ENCODE results near the gene RAPGEF4. TPM values are rescaled to one million over a fixed set of nuclear protein-coding genes. Genes with fewer than 3 reads are reported as not detected.
A peak's percentile ranks its signal among the peaks of the same experiment; 100 is the strongest.
"Not testable (repeated sequence)": the region's sequence is repeated elsewhere in the genome, so short reads cannot be mapped to it uniquely, and the experiment has no call there.

The RAPGEF4 gene
- polyA plus RNA-seq, 10 donors: 1.5 to 6.1 (median 3.4) TPM

DNA sequence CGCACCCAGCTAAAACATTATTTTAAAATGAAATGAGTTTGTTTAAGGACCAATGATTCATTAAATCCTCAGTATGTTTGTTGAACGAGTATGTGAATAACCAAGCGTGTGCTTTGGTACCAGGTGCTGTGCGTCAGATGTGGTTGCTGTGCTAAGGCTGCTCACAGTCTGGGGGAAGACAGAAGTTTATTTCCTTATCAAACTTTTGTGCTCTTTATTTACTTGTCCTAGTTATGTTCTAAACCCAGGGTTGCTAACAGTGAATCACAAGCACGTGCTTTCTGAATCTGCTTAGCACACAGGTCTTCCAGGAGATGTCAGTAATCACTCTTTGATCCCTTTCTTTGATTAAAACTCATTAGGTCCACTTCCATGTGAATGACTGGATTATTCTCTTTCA, 37.0 kb downstream of the RAPGEF4 start:
- no peak for DNase-seq

DNA sequence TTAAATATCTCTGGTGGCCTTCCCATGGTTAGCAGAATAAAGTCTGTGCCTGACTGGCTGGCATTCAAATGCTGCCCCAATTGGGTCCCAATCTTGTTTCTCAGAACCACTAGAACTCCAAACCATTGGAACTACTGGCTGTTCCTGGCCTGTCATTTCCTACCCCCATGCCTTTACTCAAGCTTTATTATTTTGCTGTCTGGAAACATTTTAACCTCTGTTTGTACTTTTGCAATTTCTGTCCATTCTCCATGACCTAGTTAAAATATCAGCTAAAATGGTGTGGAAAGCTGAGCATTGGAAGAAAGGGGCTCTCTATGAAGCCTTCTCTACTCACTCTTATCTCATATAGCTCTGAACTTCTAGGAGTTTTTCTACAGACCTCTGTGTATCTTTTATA, 38.7 kb downstream of the RAPGEF4 start:
- DNase-seq: no peak

DNA sequence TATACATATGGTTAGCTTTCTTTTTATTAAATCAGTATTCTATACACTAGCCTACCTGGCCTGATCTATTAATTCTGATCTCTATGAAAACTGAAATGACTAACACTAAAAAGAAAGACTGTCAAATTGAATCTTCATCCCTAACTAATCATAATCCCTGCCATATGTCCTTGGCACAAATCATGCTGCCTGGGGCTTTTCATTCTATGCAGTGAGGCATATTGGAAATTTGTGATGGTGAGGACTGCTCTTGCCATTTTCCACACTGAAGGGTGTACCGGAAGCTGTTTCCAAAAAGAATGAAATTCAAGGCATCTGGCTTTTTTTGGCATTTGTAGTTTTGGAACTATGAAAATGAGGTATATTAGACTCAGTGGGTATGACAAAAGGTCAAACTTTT, 39.7 kb downstream of the RAPGEF4 start:
- DNase-seq: no peak

DNA sequence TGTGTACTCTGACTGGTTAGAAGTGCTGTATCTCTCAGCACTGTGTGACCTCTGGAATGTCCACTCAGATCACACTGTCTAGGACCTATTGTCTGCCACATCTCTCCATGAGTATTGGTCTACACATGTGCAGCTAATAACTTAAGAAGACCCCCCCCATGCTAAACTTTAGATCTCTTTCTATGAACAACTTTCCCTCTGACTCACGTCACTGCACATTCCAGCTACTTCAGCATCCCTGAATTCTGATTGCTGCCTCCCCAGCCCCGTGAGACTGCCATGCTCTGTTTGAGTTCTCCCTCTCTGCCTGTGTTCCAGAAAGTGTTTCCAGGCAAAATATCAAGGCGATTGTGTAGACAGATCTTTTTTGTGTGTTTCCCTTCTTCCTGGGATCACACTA, 41.8 kb downstream of the RAPGEF4 start:
- no peak for DNase-seq

DNA sequence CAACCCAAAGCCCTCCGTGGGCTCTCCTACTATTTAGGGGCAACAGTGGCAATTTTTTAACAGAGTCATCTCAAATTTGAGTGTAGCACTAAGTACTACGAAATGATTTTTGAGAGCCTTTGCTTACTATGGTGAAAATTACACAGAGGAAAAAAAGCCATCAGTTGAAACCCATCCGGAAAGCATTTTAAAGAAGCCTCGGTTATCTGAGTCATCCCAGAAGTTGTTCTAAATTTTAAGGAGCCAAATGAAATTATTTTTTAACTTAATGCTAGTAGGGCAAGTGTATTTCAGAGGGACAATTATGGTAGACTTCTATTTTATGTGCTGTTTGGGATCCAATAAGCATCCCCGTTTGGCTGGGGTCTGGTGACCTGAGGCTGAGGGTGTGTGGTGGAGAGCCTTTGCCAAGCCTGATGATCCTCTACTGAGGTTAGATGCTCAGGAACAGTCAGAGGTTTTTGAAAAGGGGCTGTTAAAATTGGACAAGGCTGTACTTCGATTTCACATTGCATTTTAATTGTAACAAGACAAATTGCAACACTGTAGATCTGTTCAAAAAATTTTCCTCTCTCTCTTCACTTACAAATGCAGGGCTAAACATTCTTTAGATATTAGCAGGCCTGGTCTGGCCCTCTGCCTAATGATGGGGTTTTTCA, 47.0 kb downstream of the RAPGEF4 start:
- peak in 1 of 3 donors; percentile 9 for DNase-seq

DNA sequence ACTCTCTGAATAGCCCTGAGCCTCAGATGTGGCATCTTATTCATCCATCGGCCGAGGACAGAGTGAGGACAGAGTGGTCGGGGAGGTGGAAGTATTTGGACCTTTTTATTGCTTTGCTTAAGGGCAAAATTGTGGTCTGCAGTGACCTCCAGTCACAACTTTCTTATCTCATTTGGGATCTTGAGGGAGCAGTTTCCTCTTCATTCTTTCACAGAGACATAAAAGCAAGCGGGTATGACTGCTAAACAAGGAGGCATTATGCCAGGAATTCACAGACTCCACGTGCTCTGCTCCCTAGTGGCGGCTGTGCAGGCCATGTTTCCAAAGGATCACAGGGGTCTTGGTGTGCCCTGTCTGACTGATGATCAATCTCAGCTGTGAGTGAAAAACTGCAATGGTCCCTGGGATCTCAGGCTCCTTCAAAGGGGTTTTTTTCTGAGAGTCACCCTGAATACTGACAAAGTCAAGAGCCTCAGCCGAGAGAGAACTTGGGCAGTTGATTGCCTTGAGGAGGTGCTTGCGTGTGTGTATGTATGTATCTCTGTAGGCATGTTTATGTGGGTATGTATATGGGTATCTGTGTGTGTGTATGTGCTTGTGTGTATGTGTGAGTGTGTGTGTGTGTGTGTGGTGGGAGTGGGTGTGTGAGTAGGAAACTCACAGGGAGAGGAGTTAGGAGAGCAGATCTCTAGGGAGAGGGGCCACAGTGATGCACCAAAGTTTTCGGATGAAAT, 47.7 kb downstream of the RAPGEF4 start:
- DNase-seq: peak; percentile 3 to 91 (median 15)

DNA sequence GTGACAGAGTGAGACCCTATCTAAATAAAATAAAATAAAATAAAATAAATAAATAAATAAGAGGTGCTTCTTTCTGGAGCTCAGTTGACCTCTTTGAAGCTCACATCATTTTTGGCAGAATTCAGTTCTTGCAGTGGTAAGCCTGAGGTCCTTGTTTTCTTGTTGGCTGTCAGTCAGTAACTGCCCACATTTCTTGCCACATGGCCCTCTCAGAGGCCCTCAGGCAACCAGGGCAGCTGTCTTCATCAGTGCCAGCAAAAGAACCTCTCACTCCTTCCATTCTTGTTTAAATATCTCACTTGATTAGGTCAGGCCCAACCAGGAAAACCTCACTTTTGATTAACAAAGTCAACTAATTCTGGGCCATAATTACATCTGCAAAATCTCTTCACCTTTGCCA, 53.2 kb downstream of the RAPGEF4 start:
- no peak for DNase-seq

DNA sequence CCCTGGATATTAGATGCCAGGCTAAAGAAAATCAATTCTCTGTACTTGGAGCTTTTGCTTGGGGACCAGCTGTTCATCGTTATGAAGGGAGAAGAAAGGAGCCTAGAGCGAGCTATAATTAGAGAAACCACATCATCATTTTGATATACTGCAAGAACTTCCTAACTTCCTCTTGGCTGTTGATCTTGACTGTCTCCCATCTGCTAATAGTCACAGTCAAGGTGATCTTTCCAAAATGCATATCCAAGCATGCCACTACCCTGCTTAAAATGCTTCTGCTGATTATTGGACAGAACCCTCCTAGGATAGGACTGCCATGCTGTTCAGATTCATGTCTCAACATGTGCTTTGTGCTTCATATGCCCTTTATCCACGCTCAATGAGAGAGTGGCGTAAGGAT, 54.8 kb downstream of the RAPGEF4 start:
- no peak for DNase-seq

DNA sequence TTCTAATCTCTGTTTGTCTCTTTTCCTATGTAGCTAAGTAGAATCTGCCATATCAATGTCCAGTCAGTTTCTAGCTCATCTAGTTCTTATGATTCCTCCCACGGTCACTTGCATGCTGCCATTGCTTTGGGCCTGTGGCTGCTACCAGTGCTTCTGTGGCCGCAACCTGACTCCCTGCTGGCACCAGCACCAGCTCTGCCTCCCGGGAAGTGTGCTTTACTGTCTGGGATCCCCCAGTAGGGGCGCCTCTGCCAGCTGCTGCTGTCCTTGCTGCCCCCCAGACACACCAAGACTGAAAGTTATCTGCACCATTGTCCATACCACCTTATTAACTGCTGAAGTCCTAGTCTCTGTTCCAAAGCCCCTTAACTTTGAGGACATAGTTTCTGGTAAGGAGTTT, 56.3 kb downstream of the RAPGEF4 start:
- no peak for DNase-seq

DNA sequence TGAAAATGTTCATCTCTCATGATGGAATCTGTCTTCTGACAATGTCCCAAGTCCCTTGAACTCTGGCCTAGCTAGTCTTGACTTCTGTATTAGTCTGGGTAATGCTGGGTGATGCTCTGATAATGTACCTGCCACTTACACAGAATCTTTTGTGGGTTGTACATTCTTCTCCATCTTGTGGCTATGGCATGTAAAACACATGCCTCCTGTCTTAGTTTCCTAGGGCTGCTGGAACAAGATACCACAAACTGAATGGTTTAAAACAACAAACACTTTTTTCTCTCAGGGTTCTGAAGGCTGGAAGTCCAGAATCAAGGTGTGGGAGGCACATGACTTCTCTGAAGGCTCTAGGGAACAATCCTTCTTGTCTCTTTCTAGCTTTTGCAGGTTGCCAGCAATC, 57.1 kb downstream of the RAPGEF4 start:
- no peak for DNase-seq

DNA sequence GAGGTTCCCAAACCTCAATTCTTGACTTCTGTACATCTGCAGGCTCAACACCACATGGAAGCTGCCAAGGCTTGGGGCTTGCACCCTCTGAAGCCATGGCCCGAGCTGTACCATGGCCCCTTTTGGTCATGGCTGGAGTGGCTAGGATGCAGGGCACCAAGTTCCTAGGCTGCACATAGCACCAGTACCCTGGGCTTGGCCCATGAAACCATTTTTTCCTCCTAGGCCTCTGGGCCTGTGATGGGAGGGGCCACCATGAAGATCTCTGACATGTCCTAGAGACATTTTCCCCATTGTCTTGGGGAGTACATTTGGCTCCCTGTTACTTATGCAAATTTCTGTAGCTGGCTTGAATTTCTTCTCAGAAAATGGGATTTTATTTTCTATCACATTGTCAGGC, 67.7 kb downstream of the RAPGEF4 start:
- DNase-seq: not testable (repeated sequence)

DNA sequence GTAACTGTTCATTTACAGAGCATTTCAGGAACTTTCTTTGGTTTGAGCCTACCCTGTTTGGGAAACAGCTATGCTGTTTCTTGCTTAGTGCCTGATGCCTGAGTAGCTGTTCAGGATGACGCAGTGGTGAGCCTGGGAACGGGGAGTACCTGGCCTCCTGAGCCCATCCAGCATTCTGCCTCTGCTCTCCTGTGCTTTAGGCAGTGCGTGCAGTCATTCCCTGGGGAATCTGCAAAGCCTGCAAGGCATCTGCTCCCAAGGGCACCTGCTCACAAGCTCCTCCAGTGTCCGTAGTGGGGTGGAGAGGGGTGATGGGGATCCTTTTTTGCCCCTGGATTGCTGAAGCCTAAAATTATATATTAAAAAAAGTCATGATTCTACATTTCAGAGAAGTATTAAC, 68.8 kb downstream of the RAPGEF4 start:
- DNase-seq: no peak

DNA sequence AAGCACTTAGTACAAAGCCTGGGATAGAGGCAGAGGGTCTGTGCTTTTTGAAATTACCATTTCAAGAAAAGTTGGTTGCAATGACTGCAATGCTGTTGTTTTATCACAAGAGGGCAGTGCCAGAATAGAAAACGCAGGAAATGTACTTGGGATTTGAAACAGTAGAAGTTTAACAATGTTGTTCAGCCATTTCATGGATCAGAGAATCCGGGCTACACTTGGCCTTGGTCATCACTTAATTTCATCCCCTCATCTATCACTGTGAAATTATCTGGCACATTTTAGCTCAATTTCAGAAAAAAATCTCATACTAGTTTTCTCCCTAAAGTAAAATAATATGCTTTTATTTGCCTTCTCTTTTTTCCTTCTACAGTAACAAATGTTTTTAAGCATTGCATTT, 70.8 kb downstream of the RAPGEF4 start:
- peak; percentile 43 to 71 (median 51) for DNase-seq

DNA sequence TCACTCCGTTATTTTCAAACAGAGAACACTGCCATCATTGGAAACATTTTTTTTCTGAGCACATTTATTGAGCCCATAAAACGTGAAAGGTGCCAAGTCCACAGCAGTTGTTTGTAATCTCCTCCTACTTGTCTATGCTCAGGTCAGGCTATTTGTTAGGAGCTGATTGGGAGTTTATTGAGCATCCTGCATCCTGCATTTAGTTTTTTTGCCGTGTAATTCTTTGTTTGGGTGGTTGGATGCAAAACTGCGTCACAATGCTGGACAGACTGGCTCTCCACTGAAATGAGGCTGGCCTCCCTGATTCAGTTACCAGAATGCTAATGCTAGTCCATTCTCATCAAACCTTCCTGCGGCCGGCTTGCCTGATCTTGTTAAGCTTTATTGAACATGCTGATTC, 71.4 kb downstream of the RAPGEF4 start:
- peak in 1 of 3 donors; percentile 52 for DNase-seq

DNA sequence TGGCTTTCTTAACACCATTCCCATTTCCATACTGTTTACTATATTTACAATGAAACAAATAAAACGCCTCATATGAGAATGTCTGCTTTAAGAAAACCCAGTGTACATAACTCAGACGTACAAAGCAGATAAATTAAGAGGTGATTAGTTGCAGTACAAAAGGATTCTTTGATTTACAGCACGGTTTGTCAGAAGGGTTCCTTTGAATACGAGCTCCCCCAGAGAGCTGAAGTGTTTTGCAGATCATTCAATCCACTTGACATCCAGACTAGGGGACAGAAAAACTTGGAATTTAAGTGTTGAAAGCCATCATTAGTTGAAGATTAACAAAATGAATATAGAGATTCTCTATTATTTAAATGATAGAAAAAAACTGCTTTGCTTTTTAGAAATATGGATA, 72.5 kb downstream of the RAPGEF4 start:
- no peak for DNase-seq

DNA sequence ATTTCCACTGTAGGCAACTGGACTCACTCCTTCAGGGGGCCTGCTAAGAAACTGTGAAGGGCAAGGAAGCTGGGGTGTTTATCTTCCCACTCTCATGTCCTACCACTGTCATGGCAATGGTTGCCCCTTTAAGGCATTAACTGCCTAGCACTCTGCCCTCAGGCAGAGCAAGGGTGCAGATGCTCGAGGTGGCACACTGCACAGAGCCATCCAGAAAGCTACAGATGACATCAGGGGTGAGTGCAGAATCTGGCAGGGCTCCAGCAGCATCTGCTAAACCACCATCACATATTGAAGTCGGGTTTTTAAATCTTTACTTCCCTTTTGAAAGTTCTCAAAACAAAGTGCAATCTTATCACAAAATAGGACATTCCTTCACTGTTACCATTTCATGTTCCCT, 75.4 kb downstream of the RAPGEF4 start:
- DNase-seq: no peak

DNA sequence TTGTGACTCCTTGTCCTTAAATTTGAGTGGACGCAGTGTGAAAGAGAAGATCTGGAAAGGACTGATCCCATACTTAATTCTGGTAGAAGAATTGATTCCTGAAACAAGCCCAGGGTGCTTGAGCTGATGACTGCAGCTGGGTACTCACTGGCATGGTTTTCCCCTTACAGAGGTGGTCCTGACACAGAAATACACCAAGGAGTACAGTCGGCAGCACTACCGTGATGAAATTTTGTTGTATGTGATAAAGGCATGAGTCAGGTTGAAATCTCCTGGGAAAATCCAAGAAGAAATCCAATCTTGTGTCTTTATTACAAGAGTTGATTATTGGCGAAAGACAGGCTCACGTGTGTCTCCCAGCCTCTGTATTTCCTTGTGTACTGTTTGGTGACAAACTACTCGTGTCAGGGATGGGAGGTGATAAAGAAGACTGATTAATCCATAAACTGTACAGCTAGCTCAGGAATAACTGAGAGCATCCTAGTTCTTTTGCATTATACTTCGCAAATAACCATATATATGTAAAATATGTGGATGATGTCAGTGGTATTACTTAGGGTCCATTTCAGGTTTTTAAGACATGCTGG, 76.6 kb downstream of the RAPGEF4 start:
- no peak for DNase-seq

DNA sequence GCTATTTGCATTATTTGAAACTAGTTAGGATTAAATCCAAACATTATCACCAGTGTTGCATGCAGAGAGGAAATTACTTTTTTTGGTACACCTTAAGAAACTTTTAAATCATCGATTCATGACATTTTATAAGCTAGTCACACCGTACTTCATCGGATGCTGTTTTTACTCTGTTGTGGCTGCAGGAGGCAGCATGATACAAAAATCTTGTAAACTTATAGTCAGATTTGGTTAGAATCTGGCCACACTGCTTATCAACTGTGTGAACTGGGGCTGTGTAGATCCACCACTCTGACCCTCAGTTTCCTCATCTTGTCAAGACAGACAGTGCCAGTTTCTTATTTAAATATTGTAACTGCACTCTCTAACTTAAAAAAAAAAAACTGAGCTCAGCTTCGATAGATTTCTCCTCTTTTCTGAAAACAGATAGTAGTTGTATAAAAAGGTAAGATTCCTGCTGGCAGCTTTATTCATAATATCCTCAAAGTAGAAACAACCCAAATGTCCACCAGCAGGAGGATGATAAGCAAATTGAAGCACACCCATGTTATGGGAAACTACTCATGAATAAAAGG, 77.8 kb downstream of the RAPGEF4 start:
- DNase-seq: peak in 2 of 3 donors; percentile 22 to 40

DNA sequence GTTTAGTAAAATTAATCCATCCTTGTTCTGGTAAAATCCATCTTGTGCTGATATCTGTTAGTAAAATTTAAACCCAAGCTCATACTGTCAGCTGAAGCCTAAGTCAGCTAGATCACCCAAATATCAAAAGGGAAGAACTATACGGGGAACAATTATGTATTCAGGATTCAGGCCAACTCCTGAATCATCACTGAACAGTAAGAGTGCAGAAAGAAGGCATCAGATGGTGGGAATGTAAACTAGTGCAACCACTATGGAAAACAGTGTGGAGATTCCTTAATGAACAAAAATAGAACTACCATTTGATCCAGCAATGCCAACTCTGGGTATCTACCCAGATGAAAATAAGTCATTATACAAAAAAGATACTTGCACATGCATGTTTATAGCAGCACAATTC, 81.8 kb downstream of the RAPGEF4 start:
- DNase-seq: no peak

DNA sequence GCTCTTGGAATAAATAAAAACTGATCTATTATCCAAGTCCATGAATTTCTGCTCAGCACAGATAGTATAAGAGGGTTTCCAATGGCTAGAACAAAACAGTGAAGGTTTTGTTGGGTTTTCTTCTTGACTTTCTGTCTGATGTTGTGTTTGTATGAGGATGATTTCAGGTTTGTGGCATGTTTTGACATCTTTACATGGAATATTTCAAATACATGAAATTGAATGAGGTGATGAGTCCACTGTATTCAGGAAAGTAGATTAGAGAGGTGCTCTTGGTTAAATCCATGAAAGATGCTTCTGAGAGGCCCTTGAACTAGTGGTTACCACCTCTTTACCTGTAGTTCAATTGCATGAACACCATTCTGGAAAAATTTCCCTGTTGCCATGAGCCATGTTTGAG, 84.3 kb downstream of the RAPGEF4 start:
- no peak for DNase-seq

DNA sequence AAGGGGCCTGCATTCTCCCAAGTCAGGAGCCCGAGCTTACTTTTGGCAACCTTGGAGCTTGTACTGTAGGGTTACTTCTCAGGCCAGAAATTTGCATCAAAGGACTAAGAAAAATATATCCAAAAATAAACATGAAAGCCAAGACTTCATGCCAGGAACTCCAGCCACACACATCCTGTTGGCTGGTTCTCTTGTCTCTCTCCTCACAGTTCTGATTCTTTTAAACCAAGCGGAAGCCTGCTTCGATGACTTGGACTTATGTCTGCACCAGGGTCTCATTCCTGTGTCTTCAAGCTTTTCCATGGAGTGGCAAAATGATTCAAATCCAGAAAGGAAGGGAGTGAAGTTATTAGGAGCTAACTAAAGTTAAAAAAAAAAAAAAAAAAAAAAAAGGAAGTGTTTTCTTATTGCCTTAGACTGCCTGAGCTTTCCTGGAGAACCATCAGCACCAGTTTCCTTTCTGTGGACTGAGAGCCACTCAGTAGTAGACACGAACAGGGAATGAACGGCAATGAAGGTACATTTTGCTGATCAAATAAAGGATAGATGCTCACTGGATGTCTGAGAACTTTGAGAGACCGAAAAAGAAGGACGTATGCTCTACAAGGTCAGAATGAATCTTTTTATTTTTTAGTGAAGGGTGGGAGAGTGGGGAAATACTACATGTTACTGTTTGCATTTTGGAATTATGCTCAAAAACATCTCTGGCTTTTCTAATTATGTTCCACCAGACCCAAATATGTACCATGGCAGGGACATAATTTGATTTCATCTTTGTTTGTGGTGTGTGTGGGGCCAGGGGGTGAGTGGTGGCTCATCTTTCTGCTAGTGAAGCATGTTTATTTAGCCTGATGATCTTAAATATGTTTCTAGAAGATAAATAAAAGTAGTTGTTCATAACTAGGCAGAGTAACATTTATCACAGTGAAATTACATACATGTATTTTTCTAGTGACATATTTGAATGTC, 86.0 kb downstream of the RAPGEF4 start:
- DNase-seq: no peak

DNA sequence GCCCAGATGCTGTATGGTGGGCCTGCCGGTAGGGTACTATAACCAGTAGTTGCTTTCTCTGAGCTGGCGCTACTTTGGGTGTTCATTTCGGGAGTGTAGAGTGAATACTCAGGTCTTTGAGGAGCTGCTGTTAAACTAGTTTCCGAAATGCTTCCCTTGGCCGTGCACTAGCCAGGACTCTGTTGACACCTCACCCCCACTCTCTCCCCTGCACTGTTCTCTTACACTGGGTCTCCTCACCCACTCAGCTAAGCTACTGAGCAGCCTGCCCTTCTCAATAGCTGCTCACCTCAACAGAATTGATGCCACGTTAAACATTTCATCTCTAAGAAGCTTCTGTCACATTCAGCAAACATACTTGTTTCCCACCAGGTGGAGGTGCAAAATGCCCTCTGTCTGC, 86.9 kb downstream of the RAPGEF4 start:
- no peak for DNase-seq
